HepG2 (cell line): ENCODE measurements around the gene ADM5. TPM values are rescaled to one million over a fixed set of nuclear protein-coding genes. Genes with fewer than 3 reads are reported as not detected.
A peak's percentile ranks its signal among the peaks of the same experiment; 100 is the strongest.

Experiments used
- ATF2 ChIP-seq: sonication (generic); formaldehyde crosslinking; IDR thresholded peaks from 2 replicates; pipeline ENCODE4 v1.4.0; 2020; ENCODE audit warnings: missing genetic modification reagents
- CENPT ChIP-seq: sonication (generic); formaldehyde crosslinking; IDR thresholded peaks from 2 replicates; pipeline ENCODE4 v1.8.0; 2022; ENCODE audit warnings: low read depth, mild to moderate bottlenecking, moderate library complexity, missing genetic modification reagents
- DMAP1 ChIP-seq: IDR thresholded peaks from 2 replicates; pipeline ENCODE4 v1.6.1; 2016
- FOXO4 ChIP-seq: sonication (generic); formaldehyde crosslinking; conservative IDR thresholded peaks from 2 replicates; pipeline ENCODE4 v1.8.1; 2023; ENCODE audit warnings: missing genetic modification reagents
- GMEB1 ChIP-seq: sonication (generic); formaldehyde crosslinking; IDR thresholded peaks from 2 replicates; pipeline ENCODE4 v1.5.1; 2020; ENCODE audit warnings: missing genetic modification reagents, mild to moderate bottlenecking, borderline replicate concordance
- KLF9 ChIP-seq: IDR thresholded peaks from 2 replicates; pipeline ENCODE4 v1.6.1; 2016; ENCODE audit warnings: low read depth
- KMT2A ChIP-seq: sonication (generic); formaldehyde crosslinking; IDR thresholded peaks from 2 replicates; pipeline ENCODE4 v1.4.0; 2020; ENCODE audit warnings: missing genetic modification reagents
- LCORL ChIP-seq, 2 experiments: fragments of 450-650 bp in 1 of 2; sonication (generic) in 1 of 2; formaldehyde crosslinking in 1 of 2; IDR thresholded peaks; 2 replicates each; pipeline versions ENCODE4 v1.5.0 to v1.6.1; 2017 to 2020; ENCODE audit warnings: antibody characterized with exemption in 1 of 2, missing genetic modification reagents in 1 of 2
- MYPOP ChIP-seq: sonication (generic); formaldehyde crosslinking; IDR thresholded peaks from 2 replicates; pipeline ENCODE4 v1.8.1; 2023; ENCODE audit warnings: mild to moderate bottlenecking, moderate library complexity, missing genetic modification reagents
- NCOR1 ChIP-seq: fragments of 200-600 bp; sonication (generic); IDR thresholded peaks from 2 replicates; pipeline ENCODE4 v1.7.0; 2017; ENCODE audit warnings: antibody characterized with exemption, low read length, borderline replicate concordance
- PBX2 ChIP-seq: IDR thresholded peaks from 2 replicates; pipeline ENCODE4 v1.6.1; 2016; ENCODE audit warnings: control low read depth
- SP4 ChIP-seq: sonication (generic); formaldehyde crosslinking; IDR thresholded peaks from 2 replicates; pipeline ENCODE4 v1.8.1; 2023; ENCODE audit warnings: mild to moderate bottlenecking, missing genetic modification reagents
- XRCC5 ChIP-seq: fragments of 200-400 bp; formaldehyde crosslinking; optimal IDR thresholded peaks from 2 replicates; pipeline ENCODE3; 2017; ENCODE audit warnings: mild to moderate bottlenecking, low read length
- ZNF136 ChIP-seq: sonication (generic); formaldehyde crosslinking; IDR thresholded peaks from 2 replicates; pipeline ENCODE4 v1.8.1; 2022; ENCODE audit warnings: low read depth, mild to moderate bottlenecking, moderate library complexity, missing genetic modification reagents
- ZNF142 ChIP-seq: sonication (generic); formaldehyde crosslinking; IDR thresholded peaks from 2 replicates; pipeline ENCODE4 v1.4.0; 2020; ENCODE audit warnings: missing genetic modification reagents
- ZNF678 ChIP-seq: sonication (generic); formaldehyde crosslinking; IDR thresholded peaks from 2 replicates; pipeline ENCODE4 v1.4.0; 2020; ENCODE audit warnings: mild to moderate bottlenecking, missing genetic modification reagents
- polyA plus RNA-seq, 8 experiments: library from polyadenylated mRNA; depleted of rRNA in 3 of 8; stranded (reverse) in 7 of 8; unstranded in 1 of 8; fragments of >200 nt; fragmentation: Illumina TruSeq in 4 of 8; extraction: Trizol in 4 of 8; gene quantifications; 2 replicates each; pipeline versions ENCODE4 v1.2.1 to v1.2.3, GENCODE V29; 2011 to 2016; ENCODE audit warnings: low read depth in 4 of 8, missing spikeins in 1 of 8, mixed read lengths in 1 of 8; ENCODE audit not compliant: insufficient read depth in 1 of 8
- total RNA-seq, 5 experiments: library from RNA; depleted of rRNA; stranded (reverse); fragments of >200 nt; fragmentation: Illumina TruSeq; extraction: Trizol; gene quantifications; 2 replicates each; pipeline ENCODE4 v1.2.3, GENCODE V29; 2016; ENCODE audit warnings: low read depth in 1 of 5

Gene ADM5
- total and polyA plus RNA-seq, 2 of the 13 experiments (the other 11 are each of a cell fraction or from before 2014, with no cell fraction given), result 2.7 to 4.1 TPM

- no peak for TF ChIP-seq LCORL (IDR thresholded peaks at IDR 0.05)
- 0 out of 2 replicates have a peak, but pooled peaks have one; percentile 43 for TF ChIP-seq LCORL (CRISPR knock-in tag; IDR thresholded peaks at IDR 0.05)
- TF ChIP-seq PBX2 (CRISPR knock-in tag), result peak; percentile 95
- TF ChIP-seq DMAP1 (CRISPR knock-in tag), result no peak
- TF ChIP-seq NCOR1, result peak; percentile 57; the same call in 1 of the 2 replicates
- TF ChIP-seq KLF9 (CRISPR knock-in tag), result no peak
- peak; percentile 11; the same call in 1 of the 2 replicates for TF ChIP-seq MYPOP (CRISPR knock-in tag)
- TF ChIP-seq GMEB1 (CRISPR knock-in tag), result peak; percentile 50; the same call in 1 of the 2 replicates
- no peak for TF ChIP-seq KMT2A (CRISPR knock-in tag)
- no peak for TF ChIP-seq CENPT
- no peak for TF ChIP-seq ZNF136 (CRISPR knock-in tag)
- TF ChIP-seq SP4 (CRISPR knock-in tag), result peak; percentile 98
- TF ChIP-seq ZNF678 (CRISPR knock-in tag), result no peak
- TF ChIP-seq ZNF142 (CRISPR knock-in tag), result no peak
- no peak for TF ChIP-seq FOXO4
- TF ChIP-seq ATF2 (CRISPR knock-in tag), result no peak
- TF ChIP-seq XRCC5, result peak; percentile 18
Measured at GRCh38 chr19:49676784-49677230, 12.6 kb upstream of the ADM5 start (continued).
